ENCODE results near the gene KMT2C.
"Not testable (repeated sequence)": the region's sequence is repeated elsewhere in the genome, so short reads cannot be mapped to it uniquely, and the experiment has no call there.

KMT2C gene

GRCh38 chr7:152441168-152441567 lies 5.4 kb upstream of the KMT2C start:
- not testable (repeated sequence) for DNase-seq

DNA sequence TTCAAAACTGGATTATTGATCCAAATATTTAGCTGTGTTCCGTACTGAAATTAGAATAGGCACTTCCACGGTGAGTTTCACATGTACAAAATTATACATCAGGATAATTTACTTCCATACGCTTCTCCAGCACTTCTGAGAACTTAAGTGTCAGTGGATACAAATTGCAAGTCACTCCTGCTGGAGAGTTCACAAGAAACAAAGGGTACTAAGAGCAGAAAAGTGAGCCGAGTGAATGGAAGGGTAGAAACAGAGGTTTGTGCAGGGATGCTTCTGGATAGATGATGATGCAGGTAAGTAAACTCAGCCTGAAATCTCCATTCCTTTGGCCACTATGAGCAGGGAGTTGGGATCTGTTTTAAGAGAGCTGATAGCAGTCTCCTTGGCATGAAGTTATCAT lies 2.2 kb upstream of the KMT2C start:
- DNase-seq: not testable (repeated sequence)

DNA sequence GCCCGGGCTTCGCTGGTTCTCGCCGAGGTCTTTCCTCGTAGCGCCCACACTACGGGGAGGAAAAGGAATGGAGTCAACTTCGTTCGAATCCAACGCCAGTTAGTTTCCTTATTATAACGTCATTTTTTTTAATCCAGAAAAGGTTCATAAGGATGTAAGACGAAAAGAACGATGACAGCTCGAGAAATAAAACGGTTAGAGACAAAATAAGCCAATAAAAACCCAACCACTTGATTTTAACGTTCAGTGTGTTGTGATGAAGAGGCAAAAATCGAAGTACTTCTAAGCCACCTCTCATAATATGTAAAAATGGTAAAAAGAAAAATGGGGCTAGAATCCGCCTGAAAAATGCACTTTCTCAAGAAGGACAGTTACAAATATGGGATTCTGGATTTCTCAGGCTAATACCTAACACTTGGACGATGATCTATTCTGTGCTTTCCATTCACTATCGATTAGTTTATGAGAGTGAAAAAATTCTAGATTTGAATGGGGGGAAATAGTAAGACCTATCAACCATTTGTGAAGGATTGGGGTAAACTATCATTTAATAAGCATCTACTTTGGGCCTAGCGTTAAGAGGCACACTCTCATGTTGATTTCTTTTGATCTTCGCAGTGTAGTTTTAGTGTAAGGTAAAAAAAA lies 1.2 kb upstream of the KMT2C start:
- DNase-seq: not testable (repeated sequence)

- peak; percentile 90 for DNase-seq
Measured at GRCh38 chr7:152436111-152436930, 518 bp upstream of the KMT2C start.

- peak; percentile 52 for DNase-seq
Measured at GRCh38 chr7:152434511-152435383, 1.1 kb downstream of the KMT2C start.

GRCh38 chr7:152433721-152434490 lies 1.9 kb downstream of the KMT2C start:
- peak; percentile 32 for DNase-seq

GRCh38 chr7:152432735-152433134 lies 3.1 kb downstream of the KMT2C start:
- DNase-seq: not testable (repeated sequence)

DNA sequence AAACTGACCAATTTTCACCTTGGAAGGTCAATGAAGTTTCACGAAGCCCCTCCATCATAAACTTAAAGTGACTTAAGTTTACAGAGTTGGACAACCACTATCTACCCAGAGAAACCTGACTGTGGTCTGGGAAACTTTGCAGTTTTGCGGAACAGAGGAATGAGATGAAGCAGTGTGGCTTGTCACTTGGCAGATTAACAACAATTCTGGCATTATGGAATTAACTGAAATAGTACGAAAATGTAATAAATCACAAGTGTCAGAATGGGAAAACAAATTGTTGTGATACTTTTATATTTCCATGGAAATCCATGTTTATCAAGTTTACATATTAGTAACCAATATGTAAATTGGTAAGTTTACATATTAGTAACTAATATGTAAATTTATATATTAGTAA lies 4.9 kb downstream of the KMT2C start:
- no peak for DNase-seq

- DNase-seq: not testable (repeated sequence)
Measured at GRCh38 chr7:152430118-152430517, 5.7 kb downstream of the KMT2C start.

DNA sequence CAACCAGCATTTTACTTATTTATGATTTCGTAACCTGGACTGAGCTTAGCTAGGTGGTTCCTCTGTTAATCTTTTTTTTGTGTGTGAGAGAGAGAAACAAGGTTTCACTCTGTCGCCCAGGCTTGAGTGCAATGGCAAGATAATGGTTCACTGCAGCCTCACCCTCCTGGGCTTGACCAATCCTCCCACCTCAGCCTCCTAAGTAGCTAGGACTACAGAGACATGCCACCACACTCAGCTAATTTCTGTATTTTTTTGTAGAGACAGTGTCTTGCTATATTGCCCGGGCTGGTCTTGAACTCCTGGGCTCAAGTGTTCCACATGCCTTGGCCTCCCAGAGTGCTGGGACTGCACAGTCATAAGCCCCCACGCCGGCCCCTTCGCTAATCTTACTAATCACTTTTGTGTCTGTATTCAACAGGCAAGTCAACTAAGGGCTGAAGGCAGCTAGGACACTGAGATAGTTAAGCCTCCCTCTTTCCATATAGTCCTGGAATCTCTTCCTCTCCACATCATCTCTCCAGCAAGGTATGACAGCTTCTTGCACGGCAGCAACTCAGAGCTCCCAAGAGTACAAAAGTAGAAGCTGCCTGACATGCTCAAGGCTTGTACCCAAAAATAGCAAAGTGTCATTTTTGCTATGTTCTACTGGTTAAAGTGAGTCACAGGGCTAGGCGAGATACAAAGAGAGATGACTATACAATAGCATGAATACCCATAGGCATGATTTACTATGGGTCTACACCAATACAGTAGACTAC lies 11.3 kb downstream of the KMT2C start:
- peak; percentile 31 for DNase-seq

GRCh38 chr7:152423991-152424347 lies 11.8 kb downstream of the KMT2C start:
- no peak for DNase-seq

GRCh38 chr7:152423171-152423570 lies 12.6 kb downstream of the KMT2C start:
- DNase-seq: not testable (repeated sequence)

- DNase-seq: not testable (repeated sequence)
Measured at GRCh38 chr7:152420950-152421349, 14.9 kb downstream of the KMT2C start.

DNA sequence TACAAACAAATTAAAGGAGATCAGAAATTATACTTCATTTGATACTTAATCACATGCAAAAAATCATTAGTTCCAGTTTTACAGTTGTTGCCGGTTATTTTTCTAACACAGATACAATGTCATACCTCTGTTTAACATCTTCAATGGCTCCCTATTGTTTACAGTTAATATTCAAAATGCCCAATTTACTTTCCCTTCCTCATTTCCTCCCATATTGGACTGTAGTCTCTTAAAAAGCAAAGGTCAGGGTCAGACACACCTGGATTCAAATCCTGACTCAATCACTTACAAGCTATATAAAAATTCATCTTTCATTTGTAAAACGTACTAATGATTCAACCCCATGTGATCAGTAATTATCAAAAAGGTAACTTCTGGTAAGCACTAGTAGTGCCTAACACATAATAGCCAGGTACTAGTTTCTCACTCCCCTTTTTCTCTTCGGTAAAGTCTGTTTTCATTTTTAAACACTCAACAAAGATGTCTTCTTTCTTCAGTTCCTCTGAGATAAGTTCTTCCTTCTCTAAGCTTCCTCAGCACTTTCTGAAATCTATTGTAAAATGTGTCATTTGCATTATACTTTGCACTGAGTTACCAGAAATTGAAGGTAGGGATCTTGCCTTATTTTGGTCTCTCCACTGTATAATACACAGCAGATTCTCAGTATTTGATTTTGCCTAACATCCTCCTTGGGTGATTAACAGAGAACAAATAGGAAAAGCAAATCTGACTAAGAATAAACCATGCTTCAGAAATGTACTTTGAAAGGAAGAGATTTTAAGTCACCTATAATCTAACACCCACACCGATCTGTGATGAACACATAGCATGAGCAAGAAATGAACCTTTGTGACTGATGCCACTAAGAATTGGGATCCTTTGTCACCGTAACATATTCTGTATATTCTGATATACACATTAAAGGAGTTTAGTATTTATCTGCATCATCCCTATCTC lies 16.1 kb downstream of the KMT2C start:
- no peak for DNase-seq

DNA sequence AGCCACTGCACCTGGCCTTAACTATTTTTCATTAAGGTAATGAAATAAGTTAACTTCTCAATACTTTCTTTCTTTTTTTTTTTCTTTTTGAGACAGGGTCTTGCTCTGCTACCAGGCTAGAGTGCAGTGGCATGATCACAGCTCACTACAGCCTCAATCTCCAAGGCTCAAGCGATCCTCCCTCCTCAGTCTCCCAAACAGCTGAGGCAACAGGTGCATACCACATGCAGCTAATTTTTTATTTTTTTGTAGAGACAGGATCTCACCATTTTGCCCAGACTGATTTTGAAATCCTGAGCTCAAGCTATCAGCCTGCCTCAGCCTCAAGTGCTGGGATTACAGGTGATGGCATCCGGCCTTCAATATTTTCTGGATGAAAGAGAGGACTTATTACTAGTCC lies 21.0 kb downstream of the KMT2C start:
- no peak for DNase-seq

DNA sequence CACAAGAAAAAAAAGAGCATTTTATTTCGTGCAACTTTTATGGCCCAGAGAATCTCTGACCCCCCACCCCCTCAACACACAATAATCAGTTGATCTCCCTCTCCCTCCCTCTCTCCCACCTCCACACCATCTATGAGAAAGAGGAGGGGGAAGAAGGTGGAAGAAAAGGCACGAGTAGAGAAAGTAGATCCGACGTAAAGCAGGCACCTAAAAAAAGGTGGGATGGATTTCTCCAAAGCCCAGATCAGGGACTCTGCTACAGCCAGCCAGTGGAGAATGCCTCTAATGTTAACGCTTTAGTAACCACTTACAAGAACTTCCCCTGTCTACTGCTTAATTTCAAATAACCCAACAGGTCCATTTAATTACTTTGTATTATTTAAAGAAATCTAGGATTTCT lies 24.4 kb downstream of the KMT2C start:
- no peak for DNase-seq

- DNase-seq: no peak
Measured at GRCh38 chr7:152406491-152406890, 29.3 kb downstream of the KMT2C start.

DNA sequence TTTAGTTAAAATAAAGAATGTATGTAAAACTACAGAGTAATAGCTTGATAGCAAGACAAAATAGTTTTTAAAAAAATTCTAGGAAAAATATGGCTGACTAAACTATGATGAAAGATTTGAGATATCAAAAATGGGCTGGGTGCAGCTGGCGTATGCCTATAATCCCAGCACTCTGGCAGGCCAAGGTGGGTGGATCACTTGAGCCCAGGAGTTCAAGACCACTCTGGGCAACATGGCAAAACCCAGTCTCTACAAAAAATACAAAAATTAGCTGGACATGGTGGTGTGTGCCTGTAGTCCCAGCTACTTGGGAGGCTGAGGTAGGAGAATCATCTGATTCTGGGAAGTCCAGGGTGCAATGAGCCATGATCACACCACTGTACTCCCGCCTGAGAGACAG lies 29.8 kb downstream of the KMT2C start:
- DNase-seq: not testable (repeated sequence)

- DNase-seq: no peak
Measured at GRCh38 chr7:152403726-152404125, 32.1 kb downstream of the KMT2C start.

GRCh38 chr7:152402384-152403250 lies 33.2 kb downstream of the KMT2C start:
- DNase-seq: peak; percentile 59

Data from EL (cell line).